ENCODE results near the gene GOLGA6L1. TPM values are rescaled to one million over a fixed set of nuclear protein-coding genes. Genes with fewer than 3 reads are reported as not detected.

Gene GOLGA6L1
- total RNA-seq, 2 experiments from 2014 or later: not detected

Other genes with a start within 250 kb of the GOLGA6L1 start
- gene CYFIP1, start 156.5 kb downstream of the GOLGA6L1 start, total RNA-seq: 10 to 100 TPM; 14.9 to 17.1 TPM
- 10 to 100 TPM; 22.4 to 22.5 TPM for gene TUBGCP5, start 97.3 kb downstream of the GOLGA6L1 start, total RNA-seq
- not detected for gene GOLGA6L26, start 197.4 kb upstream of the GOLGA6L1 start, total RNA-seq
- under 1 TPM in 1 of 2 experiments, not detected in 1; 0.18 TPM for gene GOLGA8S, start 217.9 kb upstream of the GOLGA6L1 start, total RNA-seq

Data from activated naive CD8-positive, alpha-beta T cell treated with anti-CD3 and anti-CD28 coated beads for 36 hours (primary cell).